ENCODE measurements around the gene COPG1. TPM values are rescaled to one million over a fixed set of nuclear protein-coding genes. Genes with fewer than 3 reads are reported as not detected.

Gene COPG1
- total and polyA plus RNA-seq, 2 experiments from 2014 or later = 169 to 185 TPM

DNA sequence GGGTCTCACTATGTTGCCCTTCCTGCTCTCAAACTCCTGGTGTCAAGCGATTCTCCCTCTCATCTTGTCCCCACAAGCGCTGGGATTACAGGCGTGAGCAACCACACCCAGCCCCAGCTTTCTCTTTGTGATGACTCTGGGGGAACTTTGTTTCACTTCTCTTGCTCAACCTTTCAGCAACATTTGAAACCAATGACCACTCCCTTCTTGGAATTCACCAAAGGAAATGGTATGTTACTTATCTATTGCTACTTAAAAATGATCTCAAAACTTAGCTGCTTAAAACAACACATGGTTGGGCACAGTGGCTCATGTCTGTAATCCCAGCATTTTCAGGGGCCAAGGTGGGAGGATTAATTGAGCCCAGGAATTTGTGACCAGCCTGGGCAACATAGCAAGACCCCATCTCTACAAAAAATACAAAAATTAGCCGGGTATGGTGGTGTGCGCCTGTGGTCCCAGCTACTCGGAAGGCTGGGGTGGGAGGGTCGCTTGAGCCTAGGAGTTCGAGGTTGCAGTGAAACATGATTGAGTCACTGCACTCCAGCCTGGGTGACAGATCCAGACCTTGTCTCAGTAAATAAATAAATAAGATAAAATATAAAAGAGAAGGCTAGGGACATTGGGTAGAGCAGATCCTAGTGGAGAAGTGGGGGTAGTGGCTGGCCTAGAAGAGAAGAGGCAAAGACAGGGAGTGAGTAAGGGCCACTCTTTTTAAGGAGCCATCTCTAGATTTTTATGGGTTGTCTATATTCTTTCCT, 10.3 kb upstream of the COPG1 start:
- no peak for DNase-seq (ENCODE audit: low spot score)
- Histone ChIP-seq H3K27me3 (no peaks in the 10 kb centered on the region), H4K20me1 (ENCODE audit: insufficient read depth, poor library complexity, severe bottlenecking) (no peaks in the 10 kb centered on the region), H3K9me2 (replicated peaks; ENCODE audit: insufficient read depth) (no peaks in the 10 kb centered on the region), H2AFZ (no peak overlapping the region), H3K27ac (no peak overlapping the region), H3K79me2 (no peaks in the 10 kb centered on the region), H3K4me3 (no peak overlapping the region), H3K4me2 (no peak overlapping the region), H3K36me3 (replicated peaks; ENCODE audit: insufficient read depth, low read depth) (no peaks in the 10 kb centered on the region), H3K4me1 (ENCODE audit: insufficient read depth) (no peaks in the 10 kb centered on the region), H3K9me3 (ENCODE audit: low read depth) (no peaks in the 10 kb centered on the region)
- no peak for TF ChIP-seq EZH2 (IDR thresholded peaks at IDR 0.05; ENCODE audit: borderline replicate concordance)
- TF ChIP-seq CTCF (IDR thresholded peaks at IDR 0.05; ENCODE audit: poor library complexity) = no peak
- TF ChIP-seq EZH2phosphoT487 (IDR thresholded peaks at IDR 0.05; ENCODE audit: low read depth, severe bottlenecking, unreplicated experiment) = no peak
- WGBS (ENCODE audit: low lambda C conversion rate, missing lambda C conversion rate) = 91% methylated on average over 8 of the region's 8 CpGs

DNA sequence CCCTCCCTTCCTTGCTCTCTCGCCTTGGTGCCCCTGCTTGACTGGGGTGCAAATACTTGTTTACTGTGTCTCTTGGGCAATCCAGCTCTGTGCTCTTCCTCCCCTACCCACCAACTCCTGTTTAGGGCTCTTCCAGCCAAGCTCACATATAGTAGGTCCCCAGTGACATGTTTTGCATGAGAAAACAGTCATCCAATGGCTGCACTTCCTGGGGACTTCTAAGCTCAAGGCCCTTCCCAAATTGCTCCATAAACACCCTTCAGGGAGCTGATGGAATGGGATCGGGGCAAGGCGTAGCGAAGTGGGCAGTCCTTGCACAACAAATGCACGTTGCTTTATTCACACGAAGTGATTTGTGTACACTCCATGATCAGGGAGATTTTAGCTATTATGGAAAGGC, 9.4 kb upstream of the COPG1 start:
- H3K4me2 ChIP-seq = no peak overlapping the region
- DNase-seq (ENCODE audit: low spot score) = no peak
- no peak overlapping the region for H2AFZ ChIP-seq
- no peaks in the 10 kb centered on the region for H3K79me2 ChIP-seq
- no peaks in the 10 kb centered on the region for H3K4me1 ChIP-seq (ENCODE audit: insufficient read depth)
- H3K4me3 ChIP-seq = no peak overlapping the region
- no peaks in the 10 kb centered on the region for H3K36me3 ChIP-seq (replicated peaks; ENCODE audit: insufficient read depth, low read depth)
- 81% methylated on average over 6 of the region's 6 CpGs for WGBS (ENCODE audit: low lambda C conversion rate, missing lambda C conversion rate)
- no peaks in the 10 kb centered on the region for H3K27me3 ChIP-seq
- H3K9me3 ChIP-seq (ENCODE audit: low read depth) = no peaks in the 10 kb centered on the region
- TF ChIP-seq CTCF (IDR thresholded peaks at IDR 0.05; ENCODE audit: poor library complexity) (no peak), EZH2phosphoT487 (IDR thresholded peaks at IDR 0.05; ENCODE audit: low read depth, severe bottlenecking, unreplicated experiment) (no peak), EZH2 (IDR thresholded peaks at IDR 0.05; ENCODE audit: borderline replicate concordance) (no peak)
- H3K9me2 ChIP-seq (replicated peaks; ENCODE audit: insufficient read depth) = no peaks in the 10 kb centered on the region
- no peaks in the 10 kb centered on the region for H4K20me1 ChIP-seq (ENCODE audit: insufficient read depth, poor library complexity, severe bottlenecking)
- H3K27ac ChIP-seq = no peak overlapping the region

DNA sequence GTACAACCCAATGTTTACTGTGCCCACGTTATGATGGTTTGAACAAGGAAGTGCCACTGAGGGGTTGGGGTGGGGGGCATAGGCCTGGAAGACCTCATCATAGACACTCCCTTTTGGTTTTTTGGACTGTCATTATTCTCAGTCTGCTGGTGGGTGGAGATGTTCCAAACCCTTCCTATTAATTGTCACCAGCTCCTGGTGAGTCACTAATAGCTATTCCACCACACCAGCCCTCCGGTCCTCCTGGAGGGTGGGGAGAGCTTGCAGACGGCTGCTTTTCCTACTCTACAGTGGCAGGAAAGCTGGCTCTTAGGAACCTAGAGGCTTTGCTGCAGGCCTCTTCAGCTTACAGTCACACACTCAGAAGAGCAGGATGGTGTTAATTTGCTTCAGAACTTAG, 9.0 kb upstream of the COPG1 start:
- H2AFZ ChIP-seq = no peak overlapping the region
- WGBS (ENCODE audit: low lambda C conversion rate, missing lambda C conversion rate) = 50% methylated on average over 3 of the region's 3 CpGs
- no peaks in the 10 kb centered on the region for H3K4me1 ChIP-seq (ENCODE audit: insufficient read depth)
- H3K9me3 ChIP-seq (ENCODE audit: low read depth) = no peaks in the 10 kb centered on the region
- no peaks in the 10 kb centered on the region for H3K36me3 ChIP-seq (replicated peaks; ENCODE audit: insufficient read depth, low read depth)
- H4K20me1 ChIP-seq (ENCODE audit: insufficient read depth, poor library complexity, severe bottlenecking) = no peaks in the 10 kb centered on the region
- no peaks in the 10 kb centered on the region for H3K27me3 ChIP-seq
- H3K4me3 ChIP-seq = no peak overlapping the region
- no peak for DNase-seq (ENCODE audit: low spot score)
- no peaks in the 10 kb centered on the region for H3K79me2 ChIP-seq
- no peak overlapping the region for H3K27ac ChIP-seq
- TF ChIP-seq EZH2 (IDR thresholded peaks at IDR 0.05; ENCODE audit: borderline replicate concordance) (no peak), CTCF (IDR thresholded peaks at IDR 0.05; ENCODE audit: poor library complexity) (no peak), EZH2phosphoT487 (IDR thresholded peaks at IDR 0.05; ENCODE audit: low read depth, severe bottlenecking, unreplicated experiment) (no peak)
- H3K4me2 ChIP-seq = no peak overlapping the region
- no peaks in the 10 kb centered on the region for H3K9me2 ChIP-seq (replicated peaks; ENCODE audit: insufficient read depth)

Data from hepatocyte (in vitro differentiated cells).